KOPT-K1 (cell line): Measurements from ENCODE around the gene GREB1.

Source experiments
- H3K27ac ChIP-seq: fragments of 200-600 bp; sonication (generic); 2 replicates; pipeline ENCODE4 v1.5.1; 2016; ENCODE audit warnings: antibody characterized with exemption, mild to moderate bottlenecking, low read depth, low read length; ENCODE audit not compliant: poor library complexity, severe bottlenecking
- H3K36me3 ChIP-seq: fragments of 200-600 bp; sonication (generic); 2 replicates; pipeline ENCODE4 v1.5.1; 2017; ENCODE audit warnings: antibody characterized with exemption, mild to moderate bottlenecking, low read length, moderate library complexity; ENCODE audit not compliant: insufficient read depth
- H3K9me3 ChIP-seq: fragments of 200-600 bp; sonication (generic); 2 replicates; pipeline ENCODE4 v1.5.1; 2017; ENCODE audit warnings: antibody characterized with exemption, low read length, mild to moderate bottlenecking; ENCODE audit not compliant: insufficient read depth, poor library complexity, severe bottlenecking

Gene GREB1

DNA sequence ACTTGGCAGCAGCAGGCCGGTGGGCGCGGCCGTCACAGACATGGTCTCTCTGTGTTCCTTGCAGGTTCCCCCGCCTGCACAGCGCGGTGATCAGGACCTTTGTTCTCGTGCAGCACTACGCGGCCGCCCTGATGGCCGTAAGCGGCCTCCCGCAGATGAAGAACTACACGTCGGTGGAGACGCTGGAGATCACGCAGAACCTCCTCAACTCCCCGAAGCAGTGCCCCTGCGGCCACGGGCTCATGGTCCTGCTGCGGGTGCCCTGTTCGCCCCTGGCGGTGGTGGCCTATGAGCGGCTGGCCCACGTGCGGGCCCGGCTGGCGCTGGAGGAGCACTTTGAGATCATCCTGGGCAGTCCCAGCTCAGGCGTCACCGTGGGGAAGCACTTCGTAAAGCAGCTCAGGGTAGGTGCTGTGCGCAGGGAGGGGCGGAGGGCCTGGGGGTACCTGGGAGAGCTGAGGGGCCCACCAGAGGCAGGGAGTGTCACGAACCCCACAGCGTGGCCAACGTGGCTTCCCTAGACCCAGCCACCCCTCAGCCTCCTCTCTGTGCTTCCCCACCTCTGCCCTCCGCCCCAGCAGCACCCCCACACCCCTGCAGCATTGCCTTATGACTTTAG is 76.9 kb downstream of the GREB1 start:
- Histone ChIP-seq H3K36me3 (no peaks in the 10 kb centered on the region), H3K27ac (no peak overlapping the region), H3K9me3 (no peaks in the 10 kb centered on the region)

DNA sequence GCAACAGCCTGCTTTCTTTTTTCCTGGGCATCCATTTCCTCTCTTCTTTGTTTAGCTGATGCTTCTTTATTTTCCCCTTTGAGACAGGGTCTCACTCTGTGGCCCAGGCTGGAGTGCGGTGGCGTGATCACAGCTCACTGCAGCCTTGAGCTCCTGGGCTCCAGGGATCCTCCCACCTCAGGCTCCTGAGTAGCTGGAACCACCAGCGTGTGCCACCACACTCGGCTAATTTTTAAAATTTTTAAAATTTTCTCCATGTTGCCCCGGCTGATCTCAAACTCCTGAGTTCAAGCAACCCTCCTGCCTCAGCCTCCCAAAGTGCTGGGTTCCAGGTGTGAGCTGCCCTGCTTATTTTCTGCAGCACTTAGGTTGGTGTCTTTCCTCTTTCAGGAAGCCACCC is 77.4 kb downstream of the GREB1 start:
- H3K36me3 ChIP-seq, result no peaks in the 10 kb centered on the region
- no peak overlapping the region for H3K27ac ChIP-seq
- no peaks in the 10 kb centered on the region for H3K9me3 ChIP-seq

DNA sequence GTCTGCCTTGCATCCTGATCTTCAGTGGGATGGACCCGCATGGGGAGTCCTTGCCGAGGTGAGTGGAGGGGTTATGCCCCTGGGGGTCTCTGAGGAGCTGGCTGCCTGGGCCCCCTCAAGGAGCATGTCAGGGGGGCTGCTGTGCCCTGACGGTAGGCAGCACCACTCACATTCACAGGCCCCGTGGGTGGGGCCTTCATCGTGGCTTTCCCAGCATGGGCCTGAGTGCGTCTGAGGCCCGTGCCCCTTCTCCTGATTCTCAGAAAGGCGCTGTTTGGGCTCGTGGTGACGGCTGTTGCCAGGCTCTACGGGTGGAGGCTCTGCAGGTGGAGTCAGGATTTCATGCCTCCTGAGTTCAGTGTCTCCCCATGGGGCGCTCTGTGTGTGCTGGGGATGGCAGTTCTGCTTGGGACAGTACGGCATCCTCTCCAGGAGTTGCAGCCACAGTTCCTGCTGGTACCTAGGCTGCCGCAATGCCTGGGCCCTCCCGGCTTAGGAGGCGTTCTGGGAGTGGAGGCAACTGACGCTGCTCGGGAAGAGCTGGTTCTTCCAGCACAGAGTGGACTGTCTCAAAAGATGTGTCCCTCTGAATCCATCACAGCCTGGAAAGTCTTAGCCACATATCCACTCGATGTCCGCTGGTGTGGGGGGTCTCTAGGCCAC is 78.8 kb downstream of the GREB1 start:
- Histone ChIP-seq H3K9me3 (no peaks in the 10 kb centered on the region), H3K27ac (no peak overlapping the region), H3K36me3 (no peaks in the 10 kb centered on the region)

DNA sequence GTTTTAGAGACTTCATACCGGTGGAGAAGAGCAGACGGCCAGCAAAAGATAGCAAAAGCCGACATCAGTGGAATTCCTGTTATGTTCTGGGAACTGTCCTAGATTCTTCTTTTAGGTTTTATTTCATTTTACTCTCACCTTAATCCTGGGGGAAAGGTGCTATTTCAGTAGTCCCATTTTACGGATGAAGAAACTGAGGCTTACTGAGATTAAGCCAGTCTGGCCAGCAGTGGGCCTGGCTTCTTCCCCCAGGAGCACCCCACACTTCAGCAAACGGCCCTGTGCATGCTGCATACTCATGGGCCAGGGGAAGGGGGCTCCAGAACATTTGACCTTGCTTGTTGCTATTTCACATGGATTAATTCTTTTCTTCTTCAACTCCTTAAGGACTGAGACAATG is 79.5 kb downstream of the GREB1 start:
- H3K9me3 ChIP-seq, result no peaks in the 10 kb centered on the region
- no peaks in the 10 kb centered on the region for H3K36me3 ChIP-seq
- H3K27ac ChIP-seq, result no peak overlapping the region

DNA sequence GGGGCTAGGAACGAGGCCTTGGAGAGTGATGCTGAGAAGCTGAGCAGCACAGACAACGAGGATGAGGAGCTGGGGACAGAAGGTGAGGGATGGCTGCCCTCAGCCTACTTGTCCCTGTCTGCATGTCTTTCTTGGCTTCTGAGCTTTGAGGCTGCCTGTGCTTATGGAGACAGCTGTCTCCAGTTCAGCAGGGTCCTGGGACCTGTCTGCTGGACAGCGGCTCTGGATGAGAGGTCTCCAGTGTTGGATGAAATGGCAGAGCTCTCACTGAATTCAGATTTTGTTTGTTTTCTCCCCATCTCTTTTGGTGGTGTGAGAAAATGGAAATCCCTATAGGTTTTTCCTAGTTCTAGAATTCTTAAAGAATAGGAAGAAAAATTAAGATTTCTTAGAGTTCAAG is 81.4 kb downstream of the GREB1 start:
- Histone ChIP-seq H3K36me3 (no peaks in the 10 kb centered on the region), H3K27ac (no peak overlapping the region), H3K9me3 (no peaks in the 10 kb centered on the region)

DNA sequence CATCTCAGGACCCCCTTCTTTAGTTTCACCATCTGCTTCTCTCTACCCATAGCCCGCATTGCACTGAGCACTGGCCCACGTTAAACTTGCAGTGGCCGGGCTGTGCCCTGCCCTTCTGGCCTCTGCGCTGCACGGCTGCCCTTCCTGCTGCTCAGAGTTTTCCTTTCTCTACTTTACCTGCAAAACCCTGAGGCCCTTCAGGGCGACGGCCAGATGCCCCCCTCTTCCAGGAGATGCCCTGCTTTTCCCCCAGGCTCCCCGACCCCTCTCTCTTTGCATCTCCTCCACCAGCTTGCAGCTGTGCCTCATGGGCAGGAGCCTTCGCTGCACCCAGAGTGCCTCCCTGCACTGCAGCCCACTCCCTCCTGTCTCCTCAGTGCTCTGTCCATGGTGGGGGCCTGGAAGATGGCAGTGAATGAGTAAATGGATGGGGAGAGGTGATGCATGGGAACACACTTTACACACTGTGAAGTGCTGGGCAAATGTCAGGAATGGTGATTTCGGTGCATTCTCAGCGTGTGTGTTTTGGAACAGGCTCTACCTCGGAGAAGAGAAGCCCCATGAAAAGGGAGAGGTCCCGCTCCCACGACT is 82.3 kb downstream of the GREB1 start:
- no peak overlapping the region for H3K27ac ChIP-seq
- H3K36me3 ChIP-seq, result no peaks in the 10 kb centered on the region

DNA sequence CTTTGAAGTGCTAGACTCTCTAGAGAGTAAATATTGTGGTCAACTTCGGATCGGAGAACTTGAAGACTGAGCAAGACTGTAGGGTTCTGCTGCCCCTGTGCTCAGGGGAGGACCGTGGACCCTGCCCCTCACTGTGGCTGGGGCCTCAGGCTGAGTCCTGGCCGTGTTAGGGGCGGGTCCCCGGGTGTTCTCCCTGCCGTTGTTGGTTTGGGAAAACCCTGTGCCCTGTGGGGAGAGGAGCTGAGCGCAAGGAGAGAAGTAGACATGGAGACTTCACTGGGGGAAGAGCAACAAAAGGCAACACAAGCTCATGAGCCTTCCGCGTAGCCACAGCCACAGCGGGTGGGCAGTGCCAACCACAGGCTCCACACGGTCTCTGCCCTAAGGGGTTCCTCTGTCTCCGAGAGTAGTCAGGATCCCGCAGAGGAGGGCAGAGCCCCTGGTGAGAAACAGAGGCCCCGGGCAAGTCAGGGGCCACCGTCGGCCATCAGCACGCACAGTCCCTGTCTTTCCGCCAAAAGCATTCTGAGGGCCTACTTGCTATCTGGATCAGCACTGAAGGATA is 83.1 kb downstream of the GREB1 start:
- Histone ChIP-seq H3K27ac (no peak overlapping the region), H3K36me3 (no peaks in the 10 kb centered on the region), H3K9me3 (no peaks in the 10 kb centered on the region)

More for the DNA sequence above, 82.3 kb downstream of the GREB1 start:
- no peaks in the 10 kb centered on the region for H3K9me3 ChIP-seq

DNA sequence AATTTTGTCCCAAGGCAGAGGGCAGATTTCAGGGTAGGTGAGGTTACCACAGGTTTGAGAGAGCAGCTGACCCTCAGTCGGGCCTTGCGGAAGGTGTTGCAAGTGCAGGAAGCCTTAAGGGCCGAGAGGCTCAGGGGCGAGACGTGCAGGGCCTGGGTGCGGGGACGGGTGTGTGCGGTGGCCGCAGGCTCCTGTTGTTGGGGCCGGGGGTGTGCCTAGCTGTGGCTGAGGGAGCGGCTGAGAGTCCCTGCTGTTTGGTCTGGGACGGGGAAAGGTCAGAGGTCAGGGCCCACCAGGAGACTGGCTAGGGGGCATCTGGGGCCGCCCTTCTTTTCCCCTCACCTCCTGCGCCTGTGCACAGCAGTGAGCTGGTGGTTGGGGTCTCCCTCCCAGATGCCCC is 83.7 kb downstream of the GREB1 start:
- Histone ChIP-seq H3K36me3 (no peaks in the 10 kb centered on the region), H3K9me3 (no peaks in the 10 kb centered on the region), H3K27ac (no peak overlapping the region)

DNA sequence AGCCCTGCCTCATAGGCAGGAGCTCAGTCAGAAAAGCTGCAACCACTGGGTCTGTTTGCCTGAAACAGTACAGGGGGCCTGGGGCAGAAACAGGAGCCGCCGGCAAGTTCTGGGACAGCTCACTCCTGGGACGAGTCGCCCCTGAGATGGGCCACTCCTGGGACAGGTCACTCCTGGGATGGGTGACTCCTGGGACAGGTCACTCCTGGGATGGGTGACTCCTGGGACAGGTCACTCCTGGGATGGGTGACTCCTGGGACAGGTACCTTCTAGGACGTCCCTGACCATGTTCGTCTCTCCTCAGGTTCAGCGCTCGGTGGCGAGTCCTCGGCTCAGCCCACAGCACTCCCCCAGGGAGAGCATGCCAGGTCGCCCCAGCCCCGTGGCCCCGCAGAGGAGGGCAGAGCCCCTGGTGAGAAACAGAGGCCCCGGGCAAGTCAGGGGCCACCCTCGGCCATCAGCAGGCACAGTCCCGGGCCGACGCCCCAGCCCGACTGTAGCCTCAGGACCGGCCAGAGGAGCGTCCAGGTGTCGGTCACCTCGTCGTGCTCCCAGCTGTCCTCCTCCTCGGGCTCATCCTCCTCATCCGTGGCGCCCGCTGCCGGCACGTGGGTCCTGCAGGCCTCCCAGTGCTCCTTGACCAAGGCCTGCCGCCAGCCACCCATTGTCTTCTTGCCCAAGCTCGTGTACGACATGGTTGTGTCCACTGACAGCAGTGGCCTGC is 84.3 kb downstream of the GREB1 start:
- H3K9me3 ChIP-seq, result no peaks in the 10 kb centered on the region
- no peaks in the 10 kb centered on the region for H3K36me3 ChIP-seq
- H3K27ac ChIP-seq, result no peak overlapping the region

DNA sequence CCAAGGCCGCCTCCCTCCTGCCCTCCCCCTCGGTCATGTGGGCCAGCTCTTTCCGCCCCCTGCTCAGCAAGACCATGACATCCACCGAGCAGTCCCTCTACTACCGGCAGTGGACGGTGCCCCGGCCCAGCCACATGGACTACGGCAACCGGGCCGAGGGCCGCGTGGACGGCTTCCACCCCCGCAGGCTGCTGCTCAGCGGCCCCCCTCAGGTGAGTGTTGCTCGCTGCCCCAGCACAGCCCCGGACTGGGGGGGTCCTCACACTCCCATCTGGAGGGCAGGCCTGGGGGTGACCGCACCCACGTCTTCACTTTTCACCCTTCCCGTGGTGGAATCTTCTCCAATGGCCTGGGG is 84.8 kb downstream of the GREB1 start:
- H3K36me3 ChIP-seq, result no peaks in the 10 kb centered on the region

DNA sequence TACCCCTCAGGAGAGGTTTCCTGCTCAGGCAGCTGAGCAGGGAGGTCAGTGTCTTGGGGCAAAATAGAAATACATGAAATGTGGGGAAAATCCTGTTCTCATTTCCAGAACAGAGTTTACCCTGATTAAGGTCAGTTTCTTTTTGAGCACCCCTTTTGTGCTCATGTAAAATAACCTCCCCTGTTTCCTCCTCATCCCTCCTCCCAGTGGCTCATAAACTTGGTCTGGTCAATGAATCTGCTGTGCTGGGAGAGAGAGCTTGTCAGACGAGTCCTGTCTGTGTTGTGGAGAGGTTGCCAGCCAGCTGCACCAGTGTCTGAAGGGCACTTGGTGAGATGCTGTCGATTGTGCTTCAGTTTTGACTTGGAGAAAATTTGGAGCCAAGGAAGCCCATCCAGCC is 87.6 kb downstream of the GREB1 start:
- no peaks in the 10 kb centered on the region for H3K9me3 ChIP-seq
- no peak overlapping the region for H3K27ac ChIP-seq
- H3K36me3 ChIP-seq, result no peaks in the 10 kb centered on the region

More for the DNA sequence above, 84.8 kb downstream of the GREB1 start:
- no peaks in the 10 kb centered on the region for H3K9me3 ChIP-seq
- no peak overlapping the region for H3K27ac ChIP-seq

DNA sequence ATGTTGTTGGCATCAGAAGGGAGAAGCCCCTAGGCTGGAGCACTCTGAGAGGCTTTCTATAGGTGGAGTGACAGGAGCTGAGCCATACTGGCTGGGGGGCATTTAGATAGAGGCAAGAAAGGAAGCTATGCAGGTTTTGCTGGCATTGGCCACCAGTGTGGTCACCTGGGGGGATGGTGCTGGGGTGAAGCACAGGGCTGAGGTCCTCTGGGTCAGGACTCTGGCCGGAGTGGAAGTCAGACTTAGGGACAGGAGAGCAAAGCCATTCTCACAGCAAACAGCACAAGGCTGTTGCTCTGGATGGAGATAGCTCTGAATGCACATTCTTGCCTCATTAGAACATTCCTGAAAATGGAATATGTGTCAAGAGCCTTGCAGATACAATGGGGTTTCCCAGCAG is 88.8 kb downstream of the GREB1 start:
- H3K36me3 ChIP-seq, result peaks cover 4% of the 10 kb centered on the region; the same call in 1 of the 2 replicates
- no peak overlapping the region for H3K27ac ChIP-seq
- peaks cover 5% of the 10 kb centered on the region for H3K9me3 ChIP-seq

DNA sequence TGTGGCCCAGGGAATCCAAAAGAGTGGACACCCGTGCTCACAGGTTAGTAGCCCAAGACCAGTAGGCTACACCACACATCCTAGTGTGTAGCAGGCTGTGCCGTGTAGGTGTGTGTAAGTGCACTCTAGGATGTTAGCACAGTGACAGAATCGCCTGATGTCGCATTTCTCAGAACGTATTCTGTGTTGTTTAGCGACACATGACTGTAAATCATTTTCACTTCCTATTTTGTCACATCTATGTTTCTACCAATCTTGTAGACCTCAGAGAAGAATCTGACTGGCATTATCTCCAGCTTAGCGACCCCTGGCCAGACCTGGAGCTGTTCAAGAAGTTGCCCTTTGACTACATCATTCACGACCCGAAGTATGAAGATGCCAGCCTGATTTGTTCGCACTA is 91.0 kb downstream of the GREB1 start:
- H3K9me3 ChIP-seq, result peaks cover 5% of the 10 kb centered on the region
- H3K36me3 ChIP-seq, result peaks cover 4% of the 10 kb centered on the region; the same call in 1 of the 2 replicates
- H3K27ac ChIP-seq, result no peak overlapping the region

DNA sequence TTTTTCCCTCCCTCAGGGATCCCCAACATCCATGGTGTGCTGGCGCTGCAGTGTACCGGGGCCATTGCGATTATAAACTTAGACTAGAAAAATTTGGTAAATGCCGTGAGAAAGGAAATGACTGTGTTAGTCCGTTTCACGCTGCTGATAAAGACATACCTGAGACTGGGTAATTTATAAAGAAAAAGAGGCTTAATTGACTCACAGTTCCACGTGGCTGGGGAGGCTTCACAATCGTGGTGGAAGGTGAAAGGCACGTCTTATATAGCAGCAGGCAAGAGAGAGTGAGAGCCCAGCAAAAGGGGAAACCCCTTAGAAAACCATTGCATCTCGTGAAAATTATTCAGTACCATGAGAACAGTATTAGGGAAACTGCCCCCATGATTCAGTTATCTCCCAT is 91.8 kb downstream of the GREB1 start:
- Histone ChIP-seq H3K9me3 (peaks cover 5% of the 10 kb centered on the region), H3K27ac (no peak overlapping the region), H3K36me3 (peaks cover 4% of the 10 kb centered on the region; the same call in 1 of the 2 replicates)

DNA sequence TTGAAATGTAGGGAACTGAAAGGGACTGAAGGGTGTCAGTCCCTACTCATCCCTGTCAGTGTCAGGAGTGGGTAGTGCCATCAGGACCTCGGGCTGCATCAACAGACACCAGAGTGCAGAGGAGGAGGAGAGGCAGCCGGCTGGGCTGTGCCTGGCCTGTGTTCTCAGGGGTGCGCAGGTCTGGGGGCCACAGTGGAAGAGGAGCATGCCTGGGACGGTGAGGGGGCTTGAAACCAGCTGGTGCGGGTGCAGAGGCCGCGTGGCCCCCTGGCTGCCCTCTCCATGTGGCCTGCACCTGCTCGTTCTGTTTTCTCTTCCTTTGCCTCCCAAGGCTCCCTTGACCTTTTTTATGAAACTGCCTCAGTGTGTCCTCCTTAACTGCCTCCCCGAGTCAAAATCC is 94.8 kb downstream of the GREB1 start:
- Histone ChIP-seq H3K9me3 (peaks cover 5% of the 10 kb centered on the region), H3K27ac (no peak overlapping the region), H3K36me3 (peaks cover 4% of the 10 kb centered on the region; the same call in 1 of the 2 replicates)
